ENCODE measurements around the gene RNGTT.

Gene RNGTT

GRCh38 chr6:88586371-88587149 lies 376.9 kb downstream of the RNGTT start:
- intact Hi-C loops (cut with DNase I): no loop called here
- peak; percentile 29 to 91 (median 70) for DNase-seq

DNA sequence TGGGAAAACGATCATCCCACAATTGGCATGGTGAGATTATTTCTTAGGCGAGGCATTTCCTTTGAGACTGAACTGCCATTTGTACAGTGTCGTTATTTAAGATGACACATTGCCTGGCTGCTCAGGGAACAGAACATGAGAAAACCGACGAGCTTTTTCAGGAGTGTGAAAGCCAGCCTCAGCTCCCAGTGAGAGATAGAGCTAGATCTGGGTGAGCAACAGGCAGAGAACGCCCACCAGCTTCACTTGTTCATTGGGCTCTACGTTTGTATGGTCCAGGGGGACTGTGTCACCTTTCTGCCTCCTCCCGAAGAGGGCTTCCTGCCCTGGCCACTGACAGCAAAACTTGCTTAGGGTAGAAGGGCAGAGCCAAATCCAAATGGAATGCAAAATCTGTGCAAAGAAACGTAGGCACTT lies 378.1 kb downstream of the RNGTT start:
- DNase-seq: peak in 2 of 42 donors; percentile 42
- intact Hi-C loops (cut with DNase I): no loop called here

GRCh38 chr6:88584581-88585275 lies 378.7 kb downstream of the RNGTT start:
- intact Hi-C loops (cut with DNase I): no loop called here
- peak in 5 of 42 donors; percentile 25 to 53 (median 37) for DNase-seq

GRCh38 chr6:88577461-88577860 lies 386.0 kb downstream of the RNGTT start:
- intact Hi-C loops (cut with DNase I): no loop called here
- peak in 1 of 42 donors; percentile 18 for DNase-seq

DNA sequence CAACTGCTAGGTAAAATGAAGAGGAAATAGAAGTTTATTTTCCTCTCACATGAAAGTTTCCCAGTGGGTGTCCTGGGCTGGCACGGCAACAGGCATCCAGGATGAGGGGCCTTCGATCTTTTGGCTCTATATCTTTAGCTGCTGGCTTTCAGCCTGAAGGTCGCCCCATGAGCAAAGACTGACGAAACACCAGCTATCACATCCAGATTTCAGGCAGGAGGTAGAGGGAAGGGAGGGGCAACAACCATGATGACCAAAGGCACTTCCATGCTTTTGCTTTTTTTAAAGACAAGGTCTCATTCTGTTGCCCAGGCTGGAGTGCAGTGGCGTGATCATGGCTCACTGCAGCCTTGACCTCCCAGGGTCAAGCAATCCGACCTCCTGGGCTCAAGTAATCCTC lies 387.9 kb downstream of the RNGTT start:
- intact Hi-C loops (cut with DNase I): no loop called here

DNA sequence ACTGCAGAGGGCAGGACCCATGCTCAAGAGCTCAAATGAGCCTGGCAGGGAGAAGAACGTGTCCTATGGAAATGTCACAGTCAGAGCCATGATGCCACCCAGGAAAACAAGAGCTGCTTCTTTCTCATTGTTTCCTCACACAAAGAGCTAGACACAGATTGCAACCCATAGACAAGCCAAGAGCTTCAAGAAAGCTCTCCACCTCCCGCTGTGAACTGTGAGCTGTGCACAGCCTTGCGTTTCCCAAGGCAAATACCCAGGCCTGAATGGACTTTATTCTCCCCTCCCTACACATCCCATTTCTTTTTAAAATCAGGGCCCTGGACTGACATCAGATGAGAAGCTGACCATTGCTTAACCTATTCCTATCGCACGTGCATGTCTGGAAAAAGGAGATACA lies 388.8 kb downstream of the RNGTT start:
- intact Hi-C loops (cut with DNase I): no loop called here

More for the DNA sequence above, 387.9 kb downstream of the RNGTT start:
- peak in 1 of 42 donors; percentile 18 for DNase-seq

DNA sequence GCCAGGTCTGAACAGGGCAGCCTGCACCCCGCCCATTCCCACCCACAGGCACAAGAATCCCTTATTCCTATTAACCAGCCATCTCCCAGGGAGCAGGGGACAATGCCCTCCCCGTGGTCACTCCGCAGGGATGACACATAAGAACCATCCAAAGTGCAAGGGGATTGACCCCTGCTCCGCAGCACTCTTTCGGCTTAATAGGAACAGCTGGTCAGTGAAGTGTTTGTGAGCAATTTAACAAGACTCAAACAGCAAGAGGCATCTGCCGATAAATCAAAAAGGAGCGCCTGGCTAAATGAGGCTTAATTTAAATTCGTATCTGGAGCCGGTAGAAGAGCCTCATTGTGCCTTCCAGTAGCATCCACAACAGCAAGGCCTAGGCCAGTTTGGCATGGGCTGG lies 389.4 kb downstream of the RNGTT start:
- intact Hi-C loops (cut with DNase I): no loop called here
- DNase-seq: peak in 1 of 42 donors; percentile 35

More for the DNA sequence above, 388.8 kb downstream of the RNGTT start:
- DNase-seq: peak in 1 of 42 donors; percentile 39

GRCh38 chr6:88573561-88573960 lies 389.9 kb downstream of the RNGTT start:
- DNase-seq: peak in 1 of 42 donors; percentile 17
- intact Hi-C loops (cut with DNase I): no loop called here

DNA sequence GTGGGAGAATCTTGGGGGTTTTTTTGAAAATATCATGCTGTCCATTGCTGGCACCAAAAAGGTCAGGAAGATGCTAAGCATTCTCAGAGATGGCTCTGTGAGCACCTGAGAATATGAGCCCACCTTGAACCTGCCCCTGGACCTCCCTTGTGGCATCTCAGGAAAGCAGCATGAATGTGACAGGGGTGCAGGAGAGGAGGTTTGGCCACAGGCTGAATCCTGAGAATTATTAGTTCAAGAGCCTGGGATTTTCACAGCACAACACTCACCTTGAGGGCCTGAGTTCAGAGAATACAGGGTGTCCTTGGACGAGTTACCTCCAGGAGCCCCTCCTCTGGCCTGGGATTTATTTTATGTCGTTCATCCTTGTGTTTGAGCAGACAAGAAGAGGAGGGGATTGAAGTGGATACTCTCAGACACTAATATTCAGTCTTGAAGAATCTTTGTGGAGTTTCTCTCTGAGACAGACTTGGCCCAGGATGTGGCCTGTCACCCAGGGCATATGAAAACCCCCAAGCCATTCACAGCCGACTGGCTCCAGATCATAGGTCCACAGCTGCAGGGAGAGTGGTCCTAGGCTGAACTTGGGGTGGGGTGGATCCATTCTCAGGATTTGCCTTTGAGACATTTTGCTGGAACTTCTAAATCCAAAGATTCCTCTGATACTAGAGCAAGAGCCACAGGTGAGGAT lies 390.8 kb downstream of the RNGTT start:
- peak in 1 of 42 donors; percentile 28 for DNase-seq
- intact Hi-C loops (cut with DNase I): no loop called here

- no peak for DNase-seq
- intact Hi-C loops (cut with DNase I): no loop called here
Measured at GRCh38 chr6:88569959-88570358, 393.5 kb downstream of the RNGTT start.

GRCh38 chr6:88567696-88568095 lies 395.7 kb downstream of the RNGTT start:
- no peak for DNase-seq
- intact Hi-C loops (cut with DNase I): no loop called here

- DNase-seq: peak in 4 of 42 donors; percentile 6 to 40 (median 33)
- intact Hi-C loops (cut with DNase I): no loop called here
Measured at GRCh38 chr6:88566746-88567534, 396.5 kb downstream of the RNGTT start.

DNA sequence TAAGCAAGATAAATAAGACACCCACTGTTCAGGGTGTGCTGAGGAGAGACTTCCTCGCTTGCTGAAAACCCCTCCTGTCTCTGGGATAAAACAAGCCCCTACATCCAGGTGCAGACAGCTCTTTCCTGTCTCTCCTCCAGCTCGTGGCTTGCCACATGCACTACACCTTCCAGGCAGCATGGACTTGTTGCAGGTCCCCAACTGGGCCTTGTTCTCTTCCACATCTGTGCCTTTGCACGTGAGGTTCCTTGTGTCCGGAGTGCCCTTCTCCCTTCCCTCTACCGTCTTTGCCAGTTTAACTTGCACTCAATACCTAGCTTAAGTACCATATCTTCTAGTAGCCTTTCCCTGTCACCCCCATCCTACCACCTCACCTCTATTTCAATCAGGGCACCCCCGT lies 397.6 kb downstream of the RNGTT start:
- intact Hi-C loops (cut with DNase I): no loop called here
- peak in 1 of 42 donors; percentile 33 for DNase-seq

- intact Hi-C loops (cut with DNase I): no loop called here
- peak in 1 of 42 donors; percentile 17 for DNase-seq
Measured at GRCh38 chr6:88565409-88565811, 398.0 kb downstream of the RNGTT start.

DNA sequence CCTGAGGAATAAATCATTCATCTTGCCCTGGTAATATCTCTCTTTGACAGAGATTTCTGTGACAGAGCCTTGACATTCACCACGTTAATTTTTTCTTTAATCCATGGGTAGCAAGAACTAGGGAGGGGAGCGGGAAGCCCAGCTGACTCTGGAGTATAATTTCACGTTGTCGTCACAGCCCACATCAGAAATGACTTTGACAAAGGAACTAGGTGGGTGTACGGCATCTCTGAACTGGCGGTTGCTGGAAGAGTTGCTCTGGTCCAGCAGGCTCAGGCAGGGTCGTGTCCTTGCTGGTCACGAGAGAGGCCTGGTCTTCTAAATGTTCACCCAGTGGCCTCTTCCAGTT lies 400.2 kb downstream of the RNGTT start:
- intact Hi-C loops (cut with DNase I): no loop called here
- DNase-seq: peak in 16 of 42 donors; percentile 28 to 78 (median 52)

DNA sequence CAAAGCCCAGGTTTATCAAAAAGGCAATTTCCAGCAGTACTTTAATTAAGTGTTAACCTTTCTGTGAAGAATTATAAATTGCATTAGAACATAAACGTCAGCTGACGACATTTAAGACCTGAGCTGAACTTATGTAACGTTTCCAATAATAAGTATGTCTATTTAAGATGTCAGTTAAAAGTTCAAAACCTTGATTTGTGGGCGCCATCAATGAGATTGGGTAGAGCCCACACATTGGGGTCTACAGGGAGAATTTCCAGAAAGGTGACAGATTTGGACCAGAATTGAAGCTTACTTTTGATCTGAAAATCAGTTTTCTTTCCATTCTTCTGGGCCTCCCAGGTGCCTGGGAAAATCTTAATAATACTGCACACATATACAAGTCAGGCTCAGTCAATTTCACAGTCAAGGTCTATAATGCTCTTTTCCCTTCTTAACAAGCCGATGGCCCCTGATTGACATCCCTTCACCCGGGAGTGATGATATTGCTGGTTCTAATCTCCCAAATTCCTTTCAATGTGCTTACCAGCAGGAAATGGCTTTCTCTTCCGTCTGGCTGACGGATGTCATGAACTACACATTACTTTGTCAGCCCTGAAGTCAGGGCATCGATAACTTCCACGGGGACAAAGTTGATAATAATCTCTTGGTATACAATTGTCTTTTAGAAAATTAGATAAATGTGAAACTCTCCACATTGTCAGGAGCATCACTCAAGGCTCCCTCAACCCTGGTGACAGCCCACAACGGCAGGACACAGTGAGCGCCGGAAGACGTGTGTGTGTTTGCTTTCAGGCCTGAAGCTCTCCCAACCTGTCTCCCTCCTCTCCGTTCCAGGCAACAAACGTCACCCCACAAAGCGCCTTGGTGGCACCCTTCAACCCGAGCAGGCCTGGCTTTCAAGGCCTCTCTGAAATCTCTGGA lies 400.8 kb downstream of the RNGTT start:
- intact Hi-C loops (cut with DNase I): no loop called here
- peak in 3 of 42 donors; percentile 26 to 50 (median 40) for DNase-seq

DNA sequence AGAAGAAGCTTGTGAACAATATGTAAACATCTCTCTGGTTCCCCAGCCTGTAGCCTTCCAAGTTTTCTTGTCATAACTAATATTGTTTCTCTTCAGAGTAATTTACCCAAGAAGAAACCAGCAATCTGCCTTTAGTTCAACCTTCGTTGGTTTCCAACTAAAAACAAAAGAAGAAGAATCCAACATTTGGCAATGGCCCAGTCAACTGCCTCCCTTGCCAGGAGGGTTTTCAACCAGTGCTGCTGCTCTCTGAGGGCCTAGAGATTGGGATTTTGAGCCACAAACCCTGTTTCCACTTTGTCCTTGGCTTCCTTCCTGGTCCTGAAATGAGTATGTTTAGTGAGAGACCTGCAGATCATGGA lies 401.5 kb downstream of the RNGTT start:
- DNase-seq: peak in 2 of 42 donors; percentile 33 to 48

More for the DNA sequence above, 401.5 kb downstream of the RNGTT start:
- intact Hi-C loops (cut with DNase I): no loop called here

Measured in head of caudate nucleus (tissue), 42 donors.